Fibroblast of skin of left biceps (primary cell): ENCODE data around the gene ITM2B.
"Not testable (repeated sequence)": the region's sequence is repeated elsewhere in the genome, so short reads cannot be mapped to it uniquely, and the experiment has no call there.

Source experiments
- DNase-seq, 2 experiments: peaks; one replicate each; pipeline ENCODE4 v3.0.0-alpha.2; 2013; ENCODE audit warnings: low read depth in 2 of 2

Gene ITM2B

DNA sequence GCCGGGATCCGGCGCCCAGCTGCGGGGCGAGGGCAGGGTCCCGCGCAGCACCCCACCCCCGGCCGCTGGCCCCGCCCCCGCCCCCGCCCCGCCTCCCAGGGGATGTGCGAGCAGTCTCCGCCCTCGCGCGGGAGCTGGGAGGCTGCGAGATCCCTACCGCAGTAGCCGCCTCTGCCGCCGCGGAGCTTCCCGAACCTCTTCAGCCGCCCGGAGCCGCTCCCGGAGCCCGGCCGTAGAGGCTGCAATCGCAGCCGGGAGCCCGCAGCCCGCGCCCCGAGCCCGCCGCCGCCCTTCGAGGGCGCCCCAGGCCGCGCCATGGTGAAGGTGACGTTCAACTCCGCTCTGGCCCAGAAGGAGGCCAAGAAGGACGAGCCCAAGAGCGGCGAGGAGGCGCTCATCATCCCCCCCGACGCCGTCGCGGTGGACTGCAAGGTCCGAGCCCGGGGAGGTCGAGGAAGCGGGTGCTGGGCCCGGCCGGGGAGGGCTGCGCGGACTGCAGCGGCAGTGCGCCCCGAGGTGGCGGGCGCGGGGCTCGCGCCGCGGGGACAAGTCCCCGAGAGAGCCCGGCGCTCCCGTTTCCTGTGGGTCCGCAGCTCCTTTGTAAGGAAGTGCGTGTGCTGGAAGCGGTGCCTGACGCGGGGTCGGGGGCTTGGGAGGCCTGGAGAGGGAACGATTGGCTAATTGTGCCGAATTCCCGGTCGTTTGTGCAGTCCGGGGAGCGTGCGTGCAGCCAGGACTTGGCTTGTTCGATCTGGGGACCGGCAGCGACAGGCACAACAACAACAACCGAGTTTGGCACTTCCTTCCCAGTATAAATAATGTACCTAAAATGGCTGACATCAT, at the start of gene ITM2B:
TSS of gene ITM2B (plus strand) at position 161 of the 843 bp plus-strand sequence. CDS start at position 316, 155 bp downstream.
- peak in 1 of 2 experiments; percentile 26 for DNase-seq

DNA sequence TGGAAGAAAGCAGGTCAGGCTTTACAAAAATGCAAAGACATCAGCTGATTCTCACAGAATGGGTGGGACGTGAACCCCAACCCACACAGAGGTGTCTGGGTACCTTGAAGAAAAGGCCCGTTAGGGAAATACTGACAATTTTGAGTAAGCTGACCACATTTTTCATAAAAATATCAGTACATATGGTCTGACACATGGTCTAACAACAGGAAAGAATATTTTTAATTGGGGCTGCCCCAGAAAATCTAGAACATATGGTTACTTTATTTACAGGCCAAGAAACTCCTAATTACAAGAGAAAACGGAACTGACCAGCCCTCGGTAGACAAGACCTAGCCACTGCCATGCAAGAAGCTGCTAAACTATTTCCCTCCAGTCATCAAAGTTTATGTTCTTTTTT, 48.7 kb upstream of the ITM2B start:
- no peak for DNase-seq

DNA sequence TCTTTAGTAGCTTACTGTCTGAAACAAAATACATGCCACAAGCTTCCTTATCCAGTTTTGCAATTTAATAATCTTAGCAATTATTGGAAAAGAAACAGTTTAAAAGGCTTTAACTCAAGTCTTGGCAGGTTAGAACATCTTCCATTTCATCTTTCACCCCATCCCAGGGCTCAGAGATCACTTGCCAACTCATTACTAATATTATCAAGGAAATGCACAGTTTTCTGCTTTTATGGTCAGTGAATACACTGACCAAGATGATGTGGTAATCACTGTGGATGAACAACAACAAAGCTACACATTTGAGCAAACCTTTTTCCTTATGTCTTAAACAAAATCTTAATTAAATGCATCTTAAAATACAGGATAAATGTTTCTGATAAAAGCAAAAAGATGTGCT, 48.0 kb upstream of the ITM2B start:
- no peak for DNase-seq

DNA sequence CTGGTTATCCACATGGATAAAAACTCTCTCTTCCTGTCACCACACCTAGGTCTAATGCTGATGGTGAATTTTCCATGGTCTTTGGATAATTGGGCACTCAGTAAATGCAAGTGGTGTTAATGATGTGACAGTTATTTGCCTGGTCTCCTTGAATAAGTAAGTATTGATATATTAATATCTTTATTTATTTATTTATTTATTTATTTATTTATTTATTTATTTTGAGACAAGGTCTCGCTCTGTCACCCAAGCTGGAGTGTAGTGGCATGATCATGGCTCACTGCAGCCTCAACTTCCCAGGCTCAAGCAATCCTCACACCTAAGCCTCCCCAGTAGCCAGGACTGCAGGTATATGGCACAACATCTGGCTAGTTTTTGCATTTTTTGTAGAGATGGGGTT, 46.3 kb upstream of the ITM2B start:
- DNase-seq = no peak

DNA sequence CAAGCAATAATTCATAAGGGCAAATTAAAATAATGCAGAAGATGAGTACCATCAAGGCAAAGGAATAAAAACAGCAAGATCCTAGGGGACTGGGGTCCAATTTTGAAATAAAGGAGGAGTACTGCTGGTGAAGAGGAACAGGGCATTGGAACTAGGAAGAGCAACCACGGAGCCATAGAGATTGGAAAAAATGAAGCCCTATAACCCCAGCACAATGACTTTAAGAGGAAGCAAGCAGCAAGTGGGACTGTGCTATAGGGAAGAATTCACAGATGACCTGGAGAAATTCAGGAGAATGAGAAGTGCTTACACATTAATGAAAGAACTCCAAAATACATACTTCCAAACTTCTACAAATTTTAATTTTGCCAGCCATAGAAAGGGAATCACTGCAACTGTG, 44.9 kb upstream of the ITM2B start:
- no peak for DNase-seq

DNA sequence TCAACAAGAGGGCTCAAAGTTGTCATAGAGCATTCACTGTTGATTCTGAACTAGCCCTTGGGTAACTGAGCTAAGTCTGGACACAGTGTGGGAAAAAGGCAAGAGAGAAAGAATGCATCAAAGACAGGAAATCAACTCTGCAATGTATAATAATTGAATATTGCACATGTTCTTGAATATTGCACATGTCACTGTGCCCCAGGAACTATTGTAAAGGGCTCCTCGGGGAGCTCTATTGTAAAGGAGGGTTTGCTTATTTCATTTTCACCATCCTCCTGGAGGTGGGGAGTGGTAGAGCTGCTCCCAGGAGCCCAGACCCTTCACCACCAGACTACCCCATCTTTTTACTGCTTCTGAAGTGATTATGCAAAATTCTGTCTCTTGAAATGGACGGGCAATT, 44.4 kb upstream of the ITM2B start:
- DNase-seq = no peak

DNA sequence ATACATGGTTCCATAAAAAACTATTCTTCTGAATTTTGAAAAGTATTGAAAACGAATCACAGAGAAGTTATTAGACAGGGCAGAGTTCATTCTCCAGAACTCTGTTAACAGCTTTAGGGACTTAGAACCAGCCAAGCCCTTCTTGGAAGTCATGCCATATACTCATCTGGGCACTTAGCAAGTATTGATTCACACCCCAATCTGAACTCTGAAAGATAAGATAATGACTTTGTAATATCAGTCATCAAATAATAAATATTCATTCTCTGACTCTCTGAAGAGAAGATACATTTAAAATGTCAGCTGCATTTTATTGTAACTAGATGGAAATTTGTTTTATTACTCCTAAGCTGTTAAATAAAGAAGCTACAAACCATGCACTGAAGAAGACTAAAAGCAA, 43.8 kb upstream of the ITM2B start:
- no peak for DNase-seq

DNA sequence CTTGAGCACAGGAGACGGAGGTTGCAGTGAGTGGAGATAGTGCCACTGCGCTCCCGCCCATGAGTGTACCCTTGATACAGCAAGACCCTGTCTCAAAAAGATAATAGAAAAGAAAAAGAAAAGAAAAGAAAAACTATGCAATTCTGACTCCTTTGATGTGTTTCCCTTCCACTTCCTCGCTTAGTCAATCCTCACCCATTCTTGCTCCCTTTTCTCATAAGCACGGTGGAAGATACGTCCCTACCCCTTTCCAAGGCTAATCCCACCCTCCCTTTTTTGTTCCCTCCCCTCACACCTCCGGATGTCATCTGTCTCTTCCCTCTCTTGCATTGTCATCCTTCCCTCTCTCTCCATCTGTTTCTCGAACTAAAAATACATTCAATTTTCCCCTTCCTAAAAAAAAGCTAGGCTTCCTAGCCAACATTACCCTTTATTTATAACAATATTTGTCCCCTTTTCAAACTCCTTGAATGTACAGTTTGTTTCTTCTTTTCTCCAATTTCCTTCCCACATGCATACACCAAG, 40.5 kb upstream of the ITM2B start:
- no peak for DNase-seq

DNA sequence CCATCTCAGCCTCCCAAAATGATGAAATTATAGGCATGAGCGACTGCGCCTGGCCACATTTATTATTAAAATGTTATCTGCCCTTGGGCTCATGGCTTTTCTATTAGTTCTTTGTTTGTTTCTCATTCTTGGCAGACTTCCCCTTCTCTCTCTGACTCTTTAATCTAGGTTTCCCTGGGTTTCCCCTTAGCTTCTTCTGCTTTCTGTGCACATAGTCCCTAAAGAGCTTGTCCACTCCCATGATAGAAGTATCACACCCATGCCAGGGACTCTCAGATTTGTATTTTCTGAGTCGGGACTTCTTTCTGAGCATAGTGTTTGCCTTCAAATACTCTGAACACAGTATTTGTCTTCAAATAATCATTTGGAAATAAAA, 38.6 kb upstream of the ITM2B start:
- DNase-seq = no peak

DNA sequence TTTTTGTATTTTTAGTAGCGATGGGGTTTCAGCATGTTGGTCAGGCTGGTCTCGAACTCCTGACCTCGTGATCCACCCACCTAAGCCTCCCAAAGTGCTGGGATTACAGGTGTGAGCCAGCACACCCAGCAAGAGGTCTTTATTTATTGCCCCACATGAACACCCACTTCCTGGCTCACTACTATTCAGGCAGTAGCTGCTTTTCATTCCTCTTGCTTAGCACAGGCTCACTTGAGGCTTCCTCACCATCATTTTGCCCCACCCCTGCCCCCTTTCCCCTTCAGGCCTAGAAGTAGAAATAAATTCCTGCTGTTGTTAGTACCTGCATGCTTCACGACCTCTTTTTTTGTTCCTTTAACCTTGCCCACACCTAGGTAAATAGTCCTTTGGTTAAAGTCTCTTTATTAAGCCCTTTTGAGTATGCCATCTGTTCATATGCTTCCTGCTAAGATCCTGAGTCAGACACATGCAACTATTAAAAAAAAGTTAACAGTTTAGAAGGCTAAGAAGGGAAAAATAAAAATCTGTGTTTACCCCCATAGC, 33.5 kb upstream of the ITM2B start:
- no peak for DNase-seq

DNA sequence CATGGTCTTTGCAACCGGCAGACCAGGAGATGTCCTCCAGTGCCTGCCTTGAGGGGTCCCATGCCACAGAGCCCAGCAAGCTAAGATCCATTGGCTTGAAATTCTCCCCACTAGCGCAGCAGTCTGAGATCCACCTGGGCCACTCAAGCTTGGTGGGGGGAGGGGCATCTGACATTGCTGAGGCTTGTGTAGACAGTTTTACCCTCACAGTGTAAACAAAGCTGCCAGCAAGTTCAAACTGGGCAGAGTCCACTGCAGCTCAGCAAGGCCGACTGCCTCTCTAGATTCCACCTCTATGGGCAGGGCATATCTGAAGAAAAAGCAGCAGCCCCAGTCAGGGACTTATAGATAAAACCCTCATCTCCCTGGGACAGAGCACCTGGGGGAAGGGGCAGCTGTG, 32.0 kb upstream of the ITM2B start:
- DNase-seq = no peak

DNA sequence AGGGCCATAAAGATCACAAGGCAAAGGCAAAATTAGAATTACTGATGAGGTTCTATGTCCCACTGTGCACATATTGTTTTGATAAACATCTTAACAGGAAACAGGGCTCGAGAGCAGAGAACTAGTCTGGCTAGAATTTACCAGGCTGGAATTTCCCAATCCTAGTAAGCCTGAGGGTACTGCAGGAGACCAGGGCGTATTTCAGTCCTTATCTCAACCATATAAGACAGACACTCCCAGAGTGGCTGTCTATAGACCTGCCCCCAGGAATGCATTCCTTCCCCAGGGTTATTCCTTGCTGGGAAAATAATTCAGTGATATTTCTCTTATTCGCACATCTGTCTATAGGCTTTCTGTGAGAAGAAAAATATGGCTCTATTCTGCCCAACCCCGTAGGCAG, 25.8 kb upstream of the ITM2B start:
- DNase-seq = not testable (repeated sequence)

DNA sequence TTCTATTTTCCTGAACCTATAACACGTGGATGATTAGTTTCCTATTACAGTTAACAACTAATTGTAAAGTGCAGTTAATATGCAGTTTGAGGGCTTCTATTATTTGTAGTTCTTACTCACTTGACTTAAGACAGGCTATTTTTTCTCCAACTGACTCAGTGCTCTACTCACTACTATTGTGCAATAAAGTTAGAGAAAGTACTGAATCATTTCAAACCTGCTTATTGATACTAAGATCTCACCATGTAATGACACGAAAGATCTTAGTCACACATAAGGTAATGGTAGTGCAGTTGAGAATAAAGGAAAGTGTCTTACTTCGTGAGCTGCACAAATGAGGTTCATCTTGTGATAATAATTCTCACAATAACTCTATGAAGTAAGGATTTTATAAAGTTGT, 22.8 kb upstream of the ITM2B start:
- DNase-seq = peak; percentile 24 to 30

DNA sequence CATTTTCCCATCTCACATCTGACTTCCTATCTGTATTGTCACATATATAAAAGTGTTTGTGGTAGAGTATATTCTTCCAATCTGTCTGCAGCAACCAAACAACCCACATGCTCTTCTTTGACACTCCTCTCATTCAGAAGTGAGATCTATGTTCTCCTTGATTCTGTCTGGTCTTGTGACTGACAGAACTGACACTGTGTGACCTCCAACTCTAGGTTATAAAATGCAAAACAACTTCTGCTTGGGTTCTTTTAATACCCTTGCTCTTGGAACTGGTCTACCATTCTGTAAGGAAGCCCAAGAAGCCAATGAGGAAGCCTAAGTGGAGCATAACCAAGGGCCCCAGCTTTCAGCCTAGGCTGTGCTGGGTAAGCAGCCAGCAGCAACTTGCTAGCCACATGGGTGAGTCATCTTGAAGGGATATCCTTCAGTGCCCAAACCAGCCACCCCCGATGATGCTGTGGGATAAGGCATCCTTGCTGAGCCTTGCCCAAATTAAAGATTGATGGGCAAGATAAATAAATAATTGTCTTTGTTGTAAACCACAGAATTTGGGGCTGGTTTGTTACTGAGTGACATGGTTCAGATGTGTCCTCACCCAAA, 18.4 kb upstream of the ITM2B start:
- no peak for DNase-seq

DNA sequence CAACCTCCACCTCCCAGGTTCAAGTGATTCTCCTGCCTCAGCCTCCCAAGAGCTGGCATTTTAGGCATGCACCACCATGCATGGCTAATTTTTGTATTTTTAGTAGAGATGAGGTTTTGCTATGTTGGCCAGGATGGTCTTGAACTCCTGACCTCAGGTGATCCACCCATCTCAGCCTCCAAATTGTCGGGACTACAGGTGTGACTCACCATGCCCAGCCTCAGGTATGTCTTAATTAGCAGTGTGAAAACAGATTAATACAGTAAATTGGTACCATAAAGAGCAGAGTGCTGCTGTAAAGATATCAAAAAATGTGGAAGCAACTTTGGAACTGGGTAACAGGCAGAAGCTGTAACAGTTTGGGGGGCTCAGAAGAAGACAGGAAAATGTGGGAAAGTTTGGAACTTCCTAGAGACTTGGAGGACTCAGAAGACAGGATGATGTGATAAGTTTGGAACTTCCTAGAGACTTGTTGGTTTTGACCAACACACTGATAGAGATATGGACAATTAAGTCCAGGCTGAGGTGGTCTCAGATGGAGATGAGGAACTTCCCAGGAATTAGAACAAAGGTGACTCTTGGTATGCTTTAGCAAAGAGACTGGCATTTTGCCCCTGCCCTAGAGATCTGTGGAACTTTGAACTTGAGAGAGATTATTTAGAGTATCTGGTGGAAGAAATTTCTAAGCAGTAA, 17.3 kb upstream of the ITM2B start:
- DNase-seq = not testable (repeated sequence)

DNA sequence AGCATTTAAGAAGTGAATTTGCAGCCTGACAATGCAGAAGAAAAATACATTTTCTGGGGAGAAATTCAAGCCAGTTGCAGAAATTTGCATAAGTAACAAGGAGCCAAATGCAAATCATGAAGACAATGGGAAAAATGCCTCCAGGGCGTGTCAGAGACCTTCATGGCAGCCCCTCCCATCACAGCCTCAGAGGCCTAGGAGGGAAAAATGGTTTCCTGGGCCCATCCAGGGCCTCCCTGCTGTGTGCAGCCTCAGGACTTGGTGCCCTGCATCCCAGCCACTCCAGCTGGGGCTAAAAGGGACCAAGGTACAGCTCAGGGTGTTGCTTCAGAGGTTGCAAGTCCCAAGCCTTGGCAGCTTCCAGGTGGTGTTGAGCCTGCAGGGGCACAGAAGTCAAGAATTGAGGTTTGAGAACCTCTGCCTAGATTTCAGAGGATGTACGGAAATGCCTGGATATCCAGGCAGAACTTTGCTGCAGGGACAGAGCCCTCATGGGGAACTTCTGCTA, 16.7 kb upstream of the ITM2B start:
- no peak for DNase-seq

DNA sequence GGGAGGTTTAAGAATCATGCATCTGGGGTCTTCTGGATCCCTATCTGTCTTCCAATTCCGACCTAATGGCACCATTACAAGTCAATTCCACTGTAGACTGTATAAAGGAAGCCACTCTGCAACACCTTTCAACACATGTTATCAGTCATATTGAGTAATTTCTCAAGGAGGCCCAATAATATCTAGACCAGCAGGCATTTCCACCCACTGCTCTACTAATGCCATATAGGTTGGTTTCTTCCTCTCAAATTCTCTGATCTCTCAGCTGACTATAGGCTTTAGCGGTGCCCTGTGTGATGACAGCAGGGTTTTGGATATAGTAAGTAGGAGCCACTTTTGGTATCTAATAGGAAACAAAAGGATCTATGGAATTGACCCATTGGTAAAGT, 12.4 kb upstream of the ITM2B start:
- no peak for DNase-seq

DNA sequence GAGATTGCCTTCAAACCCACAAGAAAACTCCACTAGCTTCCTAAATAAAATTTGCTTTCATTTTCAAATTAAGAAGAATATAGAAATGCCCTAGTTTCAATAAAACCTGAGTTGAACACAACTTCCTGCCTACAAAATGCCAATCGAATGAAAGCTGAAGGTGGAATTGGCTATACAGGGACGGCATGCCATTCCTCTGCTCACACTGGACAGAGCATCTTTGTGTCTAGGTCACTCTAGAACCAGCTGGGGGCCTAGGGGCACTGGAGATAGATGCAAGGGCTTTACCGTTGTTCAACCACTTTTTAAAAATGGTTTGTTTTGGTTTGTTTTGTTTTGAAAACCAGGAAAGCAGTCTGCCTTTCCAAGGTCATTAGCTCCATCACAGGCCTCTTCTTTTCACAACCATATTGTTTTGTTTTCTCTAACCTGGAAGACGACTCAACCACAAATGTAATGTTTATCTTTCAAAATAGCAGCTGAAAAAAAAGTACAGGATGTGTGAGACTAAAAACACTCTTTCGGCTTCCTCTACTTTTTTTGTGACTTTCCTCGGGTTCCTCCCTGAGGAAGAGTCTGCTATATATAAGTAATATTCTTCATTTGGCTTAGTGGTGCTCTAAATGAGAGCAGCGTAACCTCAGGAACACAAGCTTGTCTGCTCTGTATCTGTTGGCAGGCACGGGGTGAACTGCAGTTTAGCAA, 11.9 kb upstream of the ITM2B start:
- DNase-seq = no peak

DNA sequence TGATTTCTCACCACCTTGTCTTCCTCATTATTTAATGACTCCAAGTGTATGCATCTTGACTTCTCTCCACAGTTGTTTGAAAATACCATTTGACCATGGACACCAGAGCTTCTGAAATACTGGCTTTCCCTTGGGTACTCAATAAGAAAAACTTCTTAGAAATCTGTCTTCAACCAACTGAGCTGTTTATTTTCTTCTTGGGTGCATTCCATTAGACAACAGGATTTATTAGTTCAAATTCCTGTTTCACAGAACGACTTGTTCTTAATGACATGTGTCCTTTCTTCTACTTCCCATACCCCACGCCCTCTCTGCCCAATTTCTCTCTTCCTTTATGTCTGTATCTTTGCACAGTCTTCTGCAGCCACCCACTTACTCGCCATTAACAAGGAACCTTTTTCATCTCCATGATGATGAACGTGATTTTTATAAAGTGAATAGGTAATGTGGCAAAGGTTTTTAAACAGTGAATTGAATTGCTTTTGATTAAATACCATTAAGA, 11.3 kb upstream of the ITM2B start:
- DNase-seq = no peak

DNA sequence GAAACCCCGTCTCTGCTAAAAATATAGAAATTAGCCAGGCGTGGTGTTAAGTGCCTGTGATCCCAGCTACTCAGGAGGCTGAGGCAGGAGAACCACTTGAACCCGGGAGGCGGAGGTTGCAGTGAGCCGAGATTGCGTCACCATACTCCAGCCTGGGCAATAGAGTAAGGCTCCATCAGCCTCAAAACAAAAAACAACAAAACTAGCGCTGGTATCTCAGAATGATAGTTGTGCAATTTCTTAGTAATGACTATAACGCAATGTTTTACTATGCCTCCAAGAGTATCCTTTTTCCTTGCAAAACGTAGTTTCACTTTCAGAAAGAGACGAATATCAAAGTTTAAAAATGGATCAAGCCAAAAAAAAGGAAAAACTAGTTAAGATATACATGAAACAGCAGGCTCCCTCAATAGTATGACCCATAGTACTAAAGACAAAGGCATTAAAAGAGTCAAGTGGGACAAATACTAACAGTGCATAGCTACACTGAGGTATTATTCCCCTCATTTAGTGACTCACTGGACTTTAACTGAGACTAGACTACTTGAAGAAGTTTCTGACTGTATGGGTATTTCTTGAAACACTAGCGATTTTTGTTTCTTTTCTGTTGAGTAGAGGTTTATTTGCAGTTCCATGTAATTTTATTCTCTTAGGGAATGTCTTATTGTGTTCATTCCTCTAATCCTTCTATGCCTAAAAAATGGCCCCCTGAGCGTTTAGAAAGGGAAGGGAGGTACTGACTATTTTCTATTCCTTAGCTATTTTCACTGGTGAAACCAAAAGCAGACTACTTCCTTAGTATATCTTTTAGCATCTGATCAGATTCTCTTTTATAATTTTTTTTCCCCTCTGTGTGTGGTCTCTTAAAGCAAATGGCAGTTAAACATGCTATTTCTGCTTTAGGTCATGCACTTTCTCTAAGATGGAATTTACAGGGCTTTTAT, 10.4 kb upstream of the ITM2B start:
- no peak for DNase-seq
